MM.1S (cell line): ENCODE measurements around the gene AK8.

ENCODE experiments used
- CTCF ChIP-seq: fragments of 300-600 bp; sonication (generic); IDR thresholded peaks from 2 replicates; pipeline ENCODE4 v1.5.1; 2016; ENCODE audit warnings: antibody characterized with exemption, low read length, mixed read lengths
- EZH2 ChIP-seq: fragments of 300-600 bp; sonication (generic); optimal IDR thresholded peaks from 2 replicates; pipeline ENCODE3; 2017; ENCODE audit warnings: low read depth, mild to moderate bottlenecking, antibody characterized with exemption, low read length, mixed read lengths
- EZH2phosphoT487 ChIP-seq: fragments of 300-600 bp; sonication (generic); IDR thresholded peaks from 2 replicates; pipeline ENCODE4 v1.6.1; 2018; ENCODE audit warnings: antibody characterized with exemption, low read length

- TF ChIP-seq EZH2: no peak
- no peak for TF ChIP-seq CTCF
- no peak for TF ChIP-seq EZH2phosphoT487
These were observed 17.1 kb upstream of the AK8 start for GRCh38 chr9:132894862-132895835.
